OCI-LY7 (cell line): ENCODE results near the gene YPEL4.

Experiments
- EZH2phosphoT487 ChIP-seq: fragments of 200-600 bp; sonication (generic); IDR thresholded peaks from 2 replicates; pipeline ENCODE4 v1.6.1; 2018; ENCODE audit warnings: low read depth, borderline replicate concordance, mild to moderate bottlenecking, mixed run types, antibody characterized with exemption, low read length, moderate library complexity, mixed read lengths
- TF ChIP-seq, protein P1 (sequence below): fragments of 200-600 bp; sonication (generic); conservative IDR thresholded peaks from 2 replicates; pipeline ENCODE4 v1.5.1; 2014; ENCODE audit warnings: mild to moderate bottlenecking, antibody characterized with exemption, low read length, moderate library complexity, mixed read lengths

- TF ChIP-seq, protein P1, sequence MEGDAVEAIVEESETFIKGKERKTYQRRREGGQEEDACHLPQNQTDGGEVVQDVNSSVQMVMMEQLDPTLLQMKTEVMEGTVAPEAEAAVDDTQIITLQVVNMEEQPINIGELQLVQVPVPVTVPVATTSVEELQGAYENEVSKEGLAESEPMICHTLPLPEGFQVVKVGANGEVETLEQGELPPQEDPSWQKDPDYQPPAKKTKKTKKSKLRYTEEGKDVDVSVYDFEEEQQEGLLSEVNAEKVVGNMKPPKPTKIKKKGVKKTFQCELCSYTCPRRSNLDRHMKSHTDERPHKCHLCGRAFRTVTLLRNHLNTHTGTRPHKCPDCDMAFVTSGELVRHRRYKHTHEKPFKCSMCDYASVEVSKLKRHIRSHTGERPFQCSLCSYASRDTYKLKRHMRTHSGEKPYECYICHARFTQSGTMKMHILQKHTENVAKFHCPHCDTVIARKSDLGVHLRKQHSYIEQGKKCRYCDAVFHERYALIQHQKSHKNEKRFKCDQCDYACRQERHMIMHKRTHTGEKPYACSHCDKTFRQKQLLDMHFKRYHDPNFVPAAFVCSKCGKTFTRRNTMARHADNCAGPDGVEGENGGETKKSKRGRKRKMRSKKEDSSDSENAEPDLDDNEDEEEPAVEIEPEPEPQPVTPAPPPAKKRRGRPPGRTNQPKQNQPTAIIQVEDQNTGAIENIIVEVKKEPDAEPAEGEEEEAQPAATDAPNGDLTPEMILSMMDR: peak; percentile 58
- no peak for TF ChIP-seq EZH2phosphoT487
These were observed 30.4 kb downstream of the YPEL4 start for GRCh38 chr11:57619331-57619730.
